ENCODE results near the gene DTWD1. TPM values are rescaled to one million over a fixed set of nuclear protein-coding genes. Genes with fewer than 3 reads are reported as not detected.

Gene DTWD1
- total RNA-seq, 1 experiment from 2014 or later, result 32.5 TPM

DNA sequence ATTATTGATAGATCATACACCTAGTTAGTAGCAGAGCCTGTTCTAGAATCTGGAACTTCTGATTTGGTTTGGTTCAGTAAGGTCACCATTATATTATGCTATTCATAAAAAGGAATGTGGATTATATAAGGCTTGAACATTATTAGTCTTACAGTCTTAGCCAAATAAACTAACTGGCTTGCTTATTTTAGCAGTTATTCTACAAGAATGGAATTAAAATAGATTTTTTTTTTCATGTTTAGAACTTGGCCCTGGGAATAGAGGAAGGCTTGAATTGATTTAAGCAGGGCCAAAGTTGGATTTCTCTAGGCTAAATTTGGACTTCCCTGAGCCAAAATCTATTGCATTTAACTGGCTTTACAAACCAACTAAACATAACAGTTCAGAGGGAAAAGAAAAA is 24.4 kb downstream of the DTWD1 start:
- no peak overlapping the region for H3K27ac Mint-ChIP-seq
- ATAC-seq, result no peak
- no peak overlapping the region for H3K4me3 Mint-ChIP-seq
- no peak for TF ChIP-seq ZBTB21 (CRISPR knock-in tag; IDR thresholded peaks at IDR 0.05; ENCODE audit: borderline replicate concordance)
- no peak for TF ChIP-seq ATF1 (CRISPR knock-in tag; IDR thresholded peaks at IDR 0.05)
- TF ChIP-seq IRF1 (CRISPR knock-in tag; IDR thresholded peaks at IDR 0.05), result no peak
- TF ChIP-seq, protein P1, sequence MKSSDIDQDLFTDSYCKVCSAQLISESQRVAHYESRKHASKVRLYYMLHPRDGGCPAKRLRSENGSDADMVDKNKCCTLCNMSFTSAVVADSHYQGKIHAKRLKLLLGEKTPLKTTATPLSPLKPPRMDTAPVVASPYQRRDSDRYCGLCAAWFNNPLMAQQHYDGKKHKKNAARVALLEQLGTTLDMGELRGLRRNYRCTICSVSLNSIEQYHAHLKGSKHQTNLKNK (CRISPR knock-in tag; IDR thresholded peaks at IDR 0.05), result no peak
- POLR2A ChIA-PET, result no interaction called here
- no peaks in the 10 kb centered on the region for H3K9me3 Mint-ChIP-seq
- H3K27me3 Mint-ChIP-seq (ENCODE audit: low read depth), result no peaks in the 10 kb centered on the region
- DNase-seq (ENCODE audit: low spot score), result no peak
- CTCF ChIA-PET, result no interaction called here
- H3K4me1 Mint-ChIP-seq, result peaks cover 10% of the 10 kb centered on the region
- no peaks in the 10 kb centered on the region for H3K36me3 Mint-ChIP-seq

GRCh38 chr15:49645941-49646340 is 25.1 kb downstream of the DTWD1 start:
- Mint-ChIP-seq H3K4me3 (no peak overlapping the region), H3K27me3 (ENCODE audit: low read depth) (no peaks in the 10 kb centered on the region), H3K4me1 (peaks cover 10% of the 10 kb centered on the region), H3K27ac (peak overlapping the region; percentile 4; the same call in 1 of the 2 replicates), H3K9me3 (no peaks in the 10 kb centered on the region), H3K36me3 (no peaks in the 10 kb centered on the region)
- POLR2A ChIA-PET, result no interaction called here
- CTCF ChIA-PET, result interaction anchor here (1.3 kb wide), 1 partner anchor 187 kb away, joined by 4 read pairs; no protein-coding TSS in a partner anchor
- no peak for ATAC-seq
- DNase-seq (ENCODE audit: low spot score), result no peak
- no peak for TF ChIP-seq ZNF512 (CRISPR knock-in tag; IDR thresholded peaks at IDR 0.05; ENCODE audit: borderline replicate concordance)
- no peak for TF ChIP-seq GTF2I (CRISPR knock-in tag; conservative IDR thresholded peaks at IDR 0.05)
- TF ChIP-seq ZNF396 (CRISPR knock-in tag; IDR thresholded peaks at IDR 0.05; ENCODE audit: borderline replicate concordance), result no peak
- no peak for TF ChIP-seq EMX1 (CRISPR knock-in tag; IDR thresholded peaks at IDR 0.05)
- TF ChIP-seq ZNF281 (CRISPR knock-in tag; IDR thresholded peaks at IDR 0.05), result no peak
- TF ChIP-seq ZNF416 (CRISPR knock-in tag; IDR thresholded peaks at IDR 0.05), result no peak
- TF ChIP-seq MAX (CRISPR knock-in tag; IDR thresholded peaks at IDR 0.05), result no peak
- no peak for TF ChIP-seq NR1H2 (CRISPR knock-in tag; IDR thresholded peaks at IDR 0.05)

GRCh38 chr15:49646891-49647290 is 26.0 kb downstream of the DTWD1 start:
- Mint-ChIP-seq H3K27me3 (ENCODE audit: low read depth) (no peaks in the 10 kb centered on the region), H3K27ac (no peak overlapping the region), H3K4me3 (no peak overlapping the region), H3K9me3 (peaks cover 7% of the 10 kb centered on the region), H3K36me3 (peaks cover under 1% of the 10 kb centered on the region; the same call in 1 of the 2 replicates), H3K4me1 (peaks cover 10% of the 10 kb centered on the region)
- no peak for ATAC-seq
- ChIA-PET CTCF (interaction anchor here (1.3 kb wide), 1 partner anchor 186 kb away, joined by 4 read pairs; no protein-coding TSS in a partner anchor), POLR2A (no interaction called here)
- no peak for DNase-seq (ENCODE audit: low spot score)
- TF ChIP-seq ZNF423 (CRISPR knock-in tag; IDR thresholded peaks at IDR 0.05), result no peak
- TF ChIP-seq, protein P2, sequence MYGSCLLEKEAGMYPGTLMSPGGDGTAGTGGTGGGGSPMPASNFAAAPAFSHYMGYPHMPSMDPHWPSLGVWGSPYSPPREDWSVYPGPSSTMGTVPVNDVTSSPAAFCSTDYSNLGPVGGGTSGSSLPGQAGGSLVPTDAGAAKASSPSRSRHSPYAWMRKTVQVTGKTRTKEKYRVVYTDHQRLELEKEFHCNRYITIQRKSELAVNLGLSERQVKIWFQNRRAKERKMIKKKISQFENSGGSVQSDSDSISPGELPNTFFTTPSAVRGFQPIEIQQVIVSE (CRISPR knock-in tag; IDR thresholded peaks at IDR 0.05; ENCODE audit: borderline replicate concordance), result no peak
- TF ChIP-seq CREM (CRISPR knock-in tag; IDR thresholded peaks at IDR 0.05), result no peak
- no peak for TF ChIP-seq NFATC4 (CRISPR knock-in tag; IDR thresholded peaks at IDR 0.05)
- TF ChIP-seq NR3C1 (CRISPR knock-in tag; conservative IDR thresholded peaks at IDR 0.05; ENCODE audit: low read depth), result no peak
- no peak for TF ChIP-seq KAT7 (CRISPR knock-in tag; IDR thresholded peaks at IDR 0.05; ENCODE audit: borderline replicate concordance)
- TF ChIP-seq FOXJ3 (CRISPR knock-in tag; IDR thresholded peaks at IDR 0.05; ENCODE audit: borderline replicate concordance), result no peak
- TF ChIP-seq ATF2 (CRISPR knock-in tag; IDR thresholded peaks at IDR 0.05; ENCODE audit: borderline replicate concordance, low read depth), result no peak
- TF ChIP-seq FOXP4 (CRISPR knock-in tag; IDR thresholded peaks at IDR 0.05), result no peak

Data from WTC11 (cell line).